K562 (cell line): Measurements from ENCODE around the gene PTPN1.

ENCODE experiments used
- EGR1 ChIP-seq: fragments of 450-650 bp; conservative IDR thresholded peaks from 2 replicates; pipeline ENCODE4 v1.6.1; 2017; ENCODE audit warnings: mild to moderate bottlenecking
- EP300 ChIP-seq: IDR thresholded peaks from 2 replicates; pipeline ENCODE4 v1.6.1; 2012; ENCODE audit warnings: low read length, improper control_type of control experiment
- SNIP1 ChIP-seq: fragments of 450-650 bp; IDR thresholded peaks from 2 replicates; pipeline ENCODE4 v1.7.1; 2017; ENCODE audit warnings: low read depth, mild to moderate bottlenecking
- TF ChIP-seq, protein P1 (sequence below), 3 experiments: IDR thresholded peaks in 2 of 3; conservative IDR thresholded peaks in 1 of 3; 2 replicates each; pipeline ENCODE4 v1.5.1; 2011 to 2012; ENCODE audit warnings: low read length in 3 of 3, mild to moderate bottlenecking in 3 of 3, control low read depth in 2 of 3, improper control_type of control experiment in 1 of 3, inconsistent platforms in 1 of 3, low read depth in 1 of 3, mixed read lengths in 1 of 3, moderate library complexity in 1 of 3; ENCODE audit not compliant: insufficient read depth in 2 of 3

DNA sequence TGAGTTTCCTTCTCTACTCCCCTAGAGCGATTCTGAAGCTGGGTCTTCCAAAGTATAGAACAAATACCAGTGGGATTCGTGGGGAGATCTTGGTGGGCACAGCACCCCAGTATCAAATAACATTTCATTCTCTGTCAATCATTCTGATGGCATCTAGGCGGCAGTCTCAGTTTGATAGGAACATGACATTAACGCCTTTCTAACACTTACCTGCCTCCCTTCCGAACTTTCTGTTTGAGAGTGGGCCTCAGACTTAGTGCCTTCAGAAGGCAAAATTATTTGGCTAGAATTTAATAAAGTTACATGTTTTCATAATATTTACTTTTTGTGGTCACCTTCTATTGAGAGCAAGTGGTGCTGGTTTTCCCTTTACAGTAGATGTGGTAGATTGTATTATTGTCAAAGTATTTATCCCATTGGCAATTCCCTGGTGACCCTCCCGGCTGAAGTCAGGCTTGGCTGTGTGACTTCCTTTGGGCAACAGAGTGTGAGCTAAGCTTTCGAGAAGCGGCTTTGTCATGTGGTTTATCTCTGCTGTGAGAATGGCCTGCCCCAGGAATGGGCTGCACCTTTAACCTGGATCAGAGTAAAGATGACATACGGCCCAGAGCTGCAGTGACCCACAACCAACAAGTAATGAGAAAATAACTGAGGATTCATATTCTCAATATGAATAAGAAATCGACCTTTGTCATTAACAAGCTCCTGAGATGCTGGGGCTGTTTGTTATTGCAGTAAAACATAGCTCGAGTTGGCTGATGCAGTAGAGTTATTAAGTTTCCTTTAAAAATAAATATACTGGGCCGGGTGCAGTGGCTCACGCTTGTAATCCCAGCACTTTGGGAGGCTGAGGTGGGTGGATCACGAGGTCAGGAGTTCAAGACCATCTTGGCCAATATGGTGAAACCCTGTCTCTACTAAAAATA, 45.2 kb upstream of the PTPN1 start:
- no peak for TF ChIP-seq EGR1
- TF ChIP-seq, protein P1, sequence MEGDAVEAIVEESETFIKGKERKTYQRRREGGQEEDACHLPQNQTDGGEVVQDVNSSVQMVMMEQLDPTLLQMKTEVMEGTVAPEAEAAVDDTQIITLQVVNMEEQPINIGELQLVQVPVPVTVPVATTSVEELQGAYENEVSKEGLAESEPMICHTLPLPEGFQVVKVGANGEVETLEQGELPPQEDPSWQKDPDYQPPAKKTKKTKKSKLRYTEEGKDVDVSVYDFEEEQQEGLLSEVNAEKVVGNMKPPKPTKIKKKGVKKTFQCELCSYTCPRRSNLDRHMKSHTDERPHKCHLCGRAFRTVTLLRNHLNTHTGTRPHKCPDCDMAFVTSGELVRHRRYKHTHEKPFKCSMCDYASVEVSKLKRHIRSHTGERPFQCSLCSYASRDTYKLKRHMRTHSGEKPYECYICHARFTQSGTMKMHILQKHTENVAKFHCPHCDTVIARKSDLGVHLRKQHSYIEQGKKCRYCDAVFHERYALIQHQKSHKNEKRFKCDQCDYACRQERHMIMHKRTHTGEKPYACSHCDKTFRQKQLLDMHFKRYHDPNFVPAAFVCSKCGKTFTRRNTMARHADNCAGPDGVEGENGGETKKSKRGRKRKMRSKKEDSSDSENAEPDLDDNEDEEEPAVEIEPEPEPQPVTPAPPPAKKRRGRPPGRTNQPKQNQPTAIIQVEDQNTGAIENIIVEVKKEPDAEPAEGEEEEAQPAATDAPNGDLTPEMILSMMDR (IDR thresholded peaks at IDR 0.05 in 2 of 3, conservative IDR thresholded peaks at IDR 0.05 in 1 of 3; ENCODE audit: insufficient read depth in 2 of 3, low read depth in 1 of 3, low read length in 3 of 3) = no peak
- TF ChIP-seq EP300 = no peak
- TF ChIP-seq SNIP1 = no peak
